ENCODE results near the gene PSMC2. TPM values are rescaled to one million over a fixed set of nuclear protein-coding genes. Genes with fewer than 3 reads are reported as not detected.

The PSMC2 gene
- polyA plus RNA-seq, 1 experiment = 266 TPM

DNA sequence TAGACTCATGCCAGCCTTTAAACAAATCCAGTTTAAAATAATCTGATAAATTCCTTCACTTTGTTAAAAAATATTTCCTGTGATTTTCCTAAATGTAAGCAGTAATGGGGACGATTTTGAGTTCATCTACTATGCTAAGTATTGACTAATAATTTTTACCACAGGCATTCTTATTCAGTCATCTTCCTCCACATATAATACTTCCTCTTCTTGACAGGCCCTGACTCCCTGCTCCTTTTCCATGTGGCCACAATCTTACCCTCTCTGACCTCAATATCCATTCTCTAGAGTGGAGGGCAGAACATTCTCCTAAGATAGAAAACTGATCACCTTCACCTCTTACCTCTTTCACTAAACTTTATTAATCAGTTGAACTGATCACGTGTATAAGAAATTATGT lies 10.7 kb upstream of the PSMC2 start:
- ChIA-PET CTCF (no interaction called here), POLR2A (no interaction called here)
- H3K9me3 ChIP-seq (ENCODE audit: control insufficient read depth, insufficient read depth, low read length) = no peaks in the 10 kb centered on the region
- no peaks in the 10 kb centered on the region for H3K27me3 ChIP-seq (ENCODE audit: control insufficient read depth, insufficient read depth, low read length)
- no peak for TF ChIP-seq CTCF (IDR thresholded peaks at IDR 0.05; ENCODE audit: low read depth, low read length)
- no peak overlapping the region for H3K4me3 ChIP-seq (ENCODE audit: low read depth, low read length)
- no peak for DNase-seq (ENCODE audit: low read depth, low spot score)
- H3K27ac ChIP-seq (ENCODE audit: low read depth, low read length) = no peak overlapping the region

DNA sequence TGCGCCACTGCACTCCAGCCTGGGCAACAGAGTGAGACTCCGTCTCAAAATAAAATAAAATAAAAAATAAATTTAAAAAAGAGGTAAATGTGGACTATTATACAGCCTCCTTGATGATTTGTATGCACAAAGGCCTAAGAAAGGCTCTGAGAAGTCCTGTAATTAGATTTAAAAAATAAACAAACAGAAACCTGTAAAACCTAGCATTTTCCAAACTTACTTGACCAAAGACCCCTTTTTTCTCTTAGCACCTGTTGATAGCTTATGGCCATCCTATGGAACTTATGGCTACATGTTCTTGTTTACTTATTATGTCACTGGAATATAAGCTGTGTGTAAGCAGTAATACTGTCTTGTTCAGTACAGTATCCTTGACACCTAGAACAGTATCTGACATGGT lies 8.6 kb upstream of the PSMC2 start:
- H3K27me3 ChIP-seq (ENCODE audit: control insufficient read depth, insufficient read depth, low read length) = no peaks in the 10 kb centered on the region
- no peak overlapping the region for H3K4me3 ChIP-seq (ENCODE audit: low read depth, low read length)
- no peak for TF ChIP-seq CTCF (IDR thresholded peaks at IDR 0.05; ENCODE audit: low read depth, low read length)
- POLR2A ChIA-PET = no interaction called here
- H3K9me3 ChIP-seq (ENCODE audit: control insufficient read depth, insufficient read depth, low read length) = no peaks in the 10 kb centered on the region
- CTCF ChIA-PET = no interaction called here
- H3K27ac ChIP-seq (ENCODE audit: low read depth, low read length) = no peak overlapping the region
- DNase-seq (ENCODE audit: low read depth, low spot score) = no peak

- H3K27me3 ChIP-seq (ENCODE audit: control insufficient read depth, insufficient read depth, low read length) = no peaks in the 10 kb centered on the region
- ChIA-PET POLR2A (no interaction called here), CTCF (no interaction called here)
- H3K9me3 ChIP-seq (ENCODE audit: control insufficient read depth, insufficient read depth, low read length) = no peaks in the 10 kb centered on the region; the same call in 1 of the 2 replicates
- no peak overlapping the region for H3K4me3 ChIP-seq (ENCODE audit: low read depth, low read length)
- TF ChIP-seq CTCF (IDR thresholded peaks at IDR 0.05; ENCODE audit: low read depth, low read length) = no peak
- no peak for DNase-seq (ENCODE audit: low read depth, low spot score)
- H3K27ac ChIP-seq (ENCODE audit: low read depth, low read length) = no peak overlapping the region
These were observed 6.0 kb upstream of the PSMC2 start for GRCh38 chr7:103341466-103341865.

GRCh38 chr7:103343332-103343731 lies 4.1 kb upstream of the PSMC2 start:
- ChIA-PET POLR2A (no interaction called here), CTCF (no interaction called here)
- Histone ChIP-seq H3K9me3 (ENCODE audit: control insufficient read depth, insufficient read depth, low read length) (no peaks in the 10 kb centered on the region; the same call in 1 of the 2 replicates), H3K4me3 (ENCODE audit: low read depth, low read length) (peak overlapping the region; percentile 97), H3K27ac (ENCODE audit: low read depth, low read length) (no peak overlapping the region), H3K27me3 (ENCODE audit: control insufficient read depth, insufficient read depth, low read length) (no peaks in the 10 kb centered on the region)
- no peak for DNase-seq (ENCODE audit: low read depth, low spot score)
- TF ChIP-seq CTCF (IDR thresholded peaks at IDR 0.05; ENCODE audit: low read depth, low read length) = no peak

DNA sequence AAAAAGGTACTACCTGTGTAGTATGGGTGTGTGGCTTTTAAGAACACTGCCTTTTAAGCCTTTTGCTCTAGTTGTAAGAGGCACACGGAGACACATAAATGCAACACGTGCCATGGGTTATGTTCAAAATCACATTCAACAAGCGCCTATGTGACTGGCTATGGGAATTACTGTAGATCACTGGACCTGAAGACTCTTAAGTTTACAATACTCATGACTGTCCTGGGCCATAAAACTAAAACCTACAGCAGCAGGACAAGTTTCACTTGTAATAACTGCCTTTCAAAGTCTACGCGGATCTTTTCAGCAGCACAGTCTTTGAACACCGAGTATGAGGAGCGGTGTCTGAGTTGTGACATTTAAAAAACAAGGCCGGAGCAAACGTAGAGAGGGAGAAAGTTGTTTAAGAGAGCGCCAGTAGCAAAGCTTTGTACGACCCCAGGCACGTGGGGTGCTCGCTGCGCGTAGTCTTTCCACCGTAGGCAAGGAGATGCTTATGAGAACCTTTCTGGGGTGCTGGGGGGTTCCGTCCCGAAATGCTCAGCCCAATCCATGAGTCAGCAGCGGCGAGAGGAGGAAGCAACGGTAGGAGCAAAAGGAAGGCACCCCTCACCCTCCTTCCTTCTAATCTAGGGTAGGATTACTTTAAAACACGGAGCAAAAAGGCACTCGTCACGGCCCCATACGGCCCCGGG lies 3.5 kb upstream of the PSMC2 start:
- ChIA-PET POLR2A (no interaction called here), CTCF (no interaction called here)
- Histone ChIP-seq H3K27ac (ENCODE audit: low read depth, low read length) (peak overlapping the region; percentile 82), H3K9me3 (ENCODE audit: control insufficient read depth, insufficient read depth, low read length) (no peaks in the 10 kb centered on the region; the same call in 1 of the 2 replicates), H3K27me3 (ENCODE audit: control insufficient read depth, insufficient read depth, low read length) (no peaks in the 10 kb centered on the region), H3K4me3 (ENCODE audit: low read depth, low read length) (peak overlapping the region; percentile 97)
- no peak for DNase-seq (ENCODE audit: low read depth, low spot score)
- no peak for TF ChIP-seq CTCF (IDR thresholded peaks at IDR 0.05; ENCODE audit: low read depth, low read length)

All from AG04450 (cell line).